ENCODE data around the gene CACNA1C.
A peak's percentile ranks its signal among the peaks of the same experiment; 100 is the strongest.
"Not testable (repeated sequence)": the region's sequence is repeated elsewhere in the genome, so short reads cannot be mapped to it uniquely, and the experiment has no call there.

The CACNA1C gene

DNA sequence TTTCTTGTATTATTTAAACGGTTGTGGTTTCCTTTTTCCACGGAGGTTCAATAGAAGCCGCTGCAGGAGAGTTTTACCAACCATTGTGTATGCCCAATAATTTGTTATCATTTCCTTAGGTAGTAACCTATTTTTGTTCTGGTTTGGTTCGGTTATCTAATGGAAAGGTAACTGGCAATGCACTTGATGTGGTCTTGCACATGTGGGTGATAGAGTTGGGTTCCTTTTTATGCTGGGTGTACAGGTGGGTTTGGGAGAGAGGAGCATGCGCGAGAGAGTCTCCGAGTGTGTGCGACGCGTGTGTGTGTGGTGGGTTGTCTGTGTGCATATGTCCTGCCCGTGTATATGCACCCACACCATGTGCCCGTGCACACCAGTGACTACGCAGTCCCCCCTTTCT is 639.3 kb downstream of the CACNA1C start:
- DNase-seq (ENCODE audit: low read depth): no peak

DNA sequence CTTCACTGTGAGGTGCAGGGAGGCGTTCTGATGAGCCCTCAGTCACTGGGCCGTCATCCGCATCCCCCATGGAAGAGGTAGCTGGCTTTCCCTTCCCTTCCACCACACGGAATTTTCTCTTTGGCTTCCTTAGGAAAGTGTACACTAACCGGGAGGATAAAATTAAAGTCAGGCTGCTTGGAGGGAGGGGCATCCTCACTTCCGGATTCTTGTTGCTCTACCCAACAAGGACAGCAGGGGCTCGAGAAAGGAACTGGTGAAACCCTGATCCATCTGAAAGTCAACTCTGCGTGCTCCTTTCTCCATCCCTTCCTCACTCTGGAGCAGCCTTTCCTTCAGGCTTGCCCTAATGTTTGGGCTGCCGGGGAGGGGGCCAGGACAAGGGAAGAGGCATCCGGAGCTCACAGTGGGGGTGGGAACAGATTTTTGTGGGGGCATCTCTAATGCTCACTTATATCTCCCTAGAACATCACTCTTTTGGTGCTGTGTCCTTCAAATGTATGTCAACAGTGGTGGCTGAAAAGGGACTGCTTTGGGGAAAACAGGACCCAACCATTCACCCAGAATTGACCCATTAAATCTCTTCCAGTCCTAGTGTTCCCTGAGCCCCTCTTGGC is 640.6 kb downstream of the CACNA1C start:
- no peak for DNase-seq (ENCODE audit: low read depth)

DNA sequence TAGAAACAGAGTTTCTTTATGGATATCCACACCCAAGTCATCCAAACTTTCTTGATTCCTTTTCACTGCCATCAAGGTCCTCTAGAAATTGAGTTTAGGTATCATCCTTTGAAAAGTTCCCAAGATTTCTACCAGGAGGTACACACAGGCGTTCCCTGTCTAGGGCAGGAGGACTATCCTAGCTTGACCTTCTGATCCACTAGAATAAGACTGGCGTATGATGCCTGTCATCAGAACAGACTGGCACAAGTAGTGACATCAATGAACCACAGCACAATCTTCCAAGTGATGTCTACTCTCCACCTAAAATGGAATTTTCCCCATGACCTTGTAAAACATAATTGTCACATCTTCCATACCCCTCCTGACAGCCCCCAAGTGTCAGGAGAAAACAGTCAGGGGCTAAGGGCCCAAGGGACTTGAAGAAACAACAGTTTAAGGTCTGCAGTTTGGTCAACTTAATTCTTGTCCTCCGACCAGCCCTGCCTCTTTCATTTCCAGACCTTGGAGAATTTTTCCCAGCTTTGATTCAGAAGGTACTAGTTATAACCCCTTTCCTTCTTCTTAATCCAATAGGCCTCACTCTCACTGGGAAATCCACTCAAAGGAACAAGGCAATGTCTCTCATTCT is 641.3 kb downstream of the CACNA1C start:
- no peak for DNase-seq (ENCODE audit: low read depth)

DNA sequence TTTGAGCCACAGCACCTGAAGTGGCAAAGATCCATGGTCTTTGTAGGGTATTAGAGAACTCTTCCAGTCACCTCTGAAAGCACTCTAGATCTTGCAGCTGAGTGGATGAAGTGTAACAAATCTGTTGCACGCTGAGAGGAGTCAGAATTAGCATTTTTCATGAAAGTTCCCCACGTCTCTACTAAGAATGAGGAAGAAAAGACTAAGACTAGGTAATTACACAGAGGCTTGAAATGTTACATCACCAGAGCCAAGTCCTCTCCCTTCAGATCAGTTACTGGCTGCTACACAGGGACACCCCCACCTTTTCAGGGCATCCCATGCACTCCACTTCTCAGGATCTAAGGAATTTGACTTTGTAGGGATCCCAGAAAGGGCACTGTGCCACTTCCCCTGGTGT is 643.3 kb downstream of the CACNA1C start:
- DNase-seq (ENCODE audit: low read depth): no peak

- DNase-seq (ENCODE audit: low read depth): no peak
These were observed 644.4 kb downstream of the CACNA1C start for GRCh38 chr12:2697057-2697800.

GRCh38 chr12:2698566-2698965 is 645.8 kb downstream of the CACNA1C start:
- no peak for DNase-seq (ENCODE audit: low read depth)

- DNase-seq (ENCODE audit: low read depth): no peak
These were observed 657.9 kb downstream of the CACNA1C start for GRCh38 chr12:2710701-2711100.

DNA sequence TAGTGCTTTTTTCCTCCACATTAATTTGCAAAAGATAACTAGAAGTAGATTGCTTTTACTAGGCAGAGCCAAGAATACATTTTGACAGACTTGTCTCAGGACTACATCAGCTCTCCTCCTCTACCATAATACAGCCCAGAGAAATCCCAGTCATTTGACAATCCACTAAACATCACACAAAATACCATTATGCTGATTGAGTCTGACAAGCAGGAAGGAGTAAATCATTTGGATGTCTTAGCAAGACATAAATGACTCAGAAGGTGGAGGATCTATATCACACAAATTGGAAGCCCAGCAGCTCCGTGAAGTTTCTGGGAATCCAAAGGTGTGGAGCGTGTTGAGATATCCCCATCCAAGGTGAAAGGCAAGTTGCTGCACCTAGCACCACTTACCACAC is 666.6 kb downstream of the CACNA1C start:
- peak; percentile 3 for DNase-seq (ENCODE audit: low read depth)

- no peak for DNase-seq (ENCODE audit: low read depth)
These were observed 670.0 kb downstream of the CACNA1C start for GRCh38 chr12:2722806-2723205.

- DNase-seq (ENCODE audit: low read depth): no peak
These were observed 679.5 kb downstream of the CACNA1C start for GRCh38 chr12:2732290-2732689.

DNA sequence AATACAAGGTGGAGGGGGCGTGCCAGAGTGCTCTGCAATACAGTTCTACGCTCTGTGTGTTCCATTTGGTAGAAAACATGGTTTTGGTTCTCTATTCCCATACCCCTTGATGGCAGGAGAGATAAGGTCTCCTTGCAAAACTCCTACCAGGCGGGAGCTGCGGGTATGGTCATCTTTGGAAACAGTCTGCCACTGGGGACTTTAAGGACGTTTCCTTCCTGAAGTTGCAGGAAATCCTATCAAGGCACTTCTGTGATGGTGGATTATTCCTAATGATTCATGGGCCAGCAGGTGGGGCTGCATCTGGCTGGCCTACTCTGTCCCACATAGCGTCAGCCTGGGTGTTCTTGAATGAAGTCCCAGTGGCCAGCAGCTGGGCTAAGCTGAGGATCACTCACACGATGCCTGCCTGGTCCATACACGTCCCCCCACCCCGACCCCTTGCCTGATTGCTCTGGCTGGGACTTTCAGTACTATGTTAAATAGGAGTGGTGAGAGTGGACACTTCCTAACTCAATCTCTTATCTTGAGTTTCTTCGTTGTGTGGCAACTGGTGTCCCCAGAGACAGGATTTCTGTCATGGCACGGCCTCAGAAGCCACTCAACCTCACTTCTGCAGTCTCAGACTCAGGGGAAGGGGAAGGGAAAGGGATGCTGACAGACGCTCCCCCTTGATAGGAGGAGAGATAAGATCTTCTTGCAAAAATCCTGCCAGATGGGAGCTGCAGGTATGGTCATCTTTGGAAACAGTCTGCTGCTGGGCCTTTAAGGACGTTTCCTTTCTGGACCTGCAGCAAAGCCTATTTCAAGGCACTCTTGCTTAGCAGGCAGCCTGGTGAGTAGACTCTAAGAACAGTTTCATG is 680.9 kb downstream of the CACNA1C start:
- DNase-seq (ENCODE audit: low read depth): no peak

- no peak for DNase-seq (ENCODE audit: low read depth)
These were observed 682.6 kb downstream of the CACNA1C start for GRCh38 chr12:2735432-2735831.

DNA sequence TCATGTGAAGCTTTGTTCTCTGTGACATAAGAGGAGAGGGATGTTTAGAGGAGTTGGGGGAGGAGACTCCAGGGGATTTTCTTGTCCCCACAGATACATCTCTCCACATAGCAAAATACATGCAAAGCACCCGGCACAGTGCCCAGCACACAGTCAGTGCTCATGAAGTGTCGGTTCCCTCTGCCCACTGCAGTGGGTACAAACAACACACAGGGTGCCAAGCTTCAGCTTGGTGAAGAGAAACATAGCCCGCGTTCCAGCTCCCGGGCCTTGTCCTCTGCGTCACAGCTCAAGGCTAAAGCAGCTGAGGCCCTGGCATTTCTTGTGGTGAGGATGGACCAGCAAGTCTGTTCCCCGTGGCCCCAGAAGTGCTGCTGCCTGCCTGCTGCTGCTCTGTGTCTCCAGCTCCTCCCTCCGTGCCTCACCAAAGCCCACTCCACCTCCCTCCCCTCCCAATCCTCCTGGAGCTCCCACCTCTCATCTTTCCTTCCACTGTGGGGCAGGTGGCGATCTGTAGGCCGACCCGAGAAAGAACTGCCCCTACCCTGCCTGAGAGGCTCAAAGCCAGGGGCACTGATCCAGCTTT is 685.0 kb downstream of the CACNA1C start:
- no peak for DNase-seq (ENCODE audit: low read depth)

- DNase-seq (ENCODE audit: low read depth): no peak
These were observed 686.3 kb downstream of the CACNA1C start for GRCh38 chr12:2739069-2739468.

GRCh38 chr12:2739832-2740641 is 687.2 kb downstream of the CACNA1C start:
- DNase-seq (ENCODE audit: low read depth): peak; percentile 22

- DNase-seq (ENCODE audit: low read depth): not testable (repeated sequence)
These were observed 689.2 kb downstream of the CACNA1C start for GRCh38 chr12:2742037-2742436.

GRCh38 chr12:2743478-2743877 is 690.7 kb downstream of the CACNA1C start:
- no peak for DNase-seq (ENCODE audit: low read depth)

DNA sequence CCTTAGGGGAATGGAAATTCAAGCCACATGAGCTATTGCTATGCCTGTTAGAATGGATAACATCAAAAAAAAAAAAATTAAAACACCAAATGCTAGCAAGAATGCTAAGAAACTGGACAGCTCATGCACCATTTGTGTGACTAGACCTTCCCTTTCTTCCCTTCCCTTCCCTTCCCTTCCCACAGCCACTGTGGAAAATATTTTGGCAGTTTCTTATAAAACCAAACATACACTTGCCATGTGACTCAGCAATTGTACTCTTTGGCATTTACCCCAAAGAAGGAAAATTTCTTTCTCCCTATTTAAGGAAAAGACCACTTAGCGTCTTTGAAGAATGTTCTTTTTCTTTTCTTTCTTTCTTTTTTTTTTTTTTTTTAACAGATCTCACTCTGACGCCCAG is 692.9 kb downstream of the CACNA1C start:
- DNase-seq (ENCODE audit: low read depth): no peak

Measured in GM04504 (cell line).